GM23248 (cell line): ENCODE measurements around the gene PYGM.

Experiments used
- EZH2 ChIP-seq: fragments of 200-600 bp; sonication (generic); IDR thresholded peaks from 2 replicates; pipeline ENCODE4 v1.6.1; 2018; ENCODE audit warnings: antibody characterized with exemption, mild to moderate bottlenecking; ENCODE audit not compliant: insufficient read depth, poor library complexity, severe bottlenecking
- EZH2phosphoT487 ChIP-seq: fragments of 200-600 bp; sonication (generic); IDR thresholded peaks from 2 replicates; pipeline ENCODE4 v1.6.1; 2018; ENCODE audit warnings: antibody characterized with exemption, moderate library complexity, mild to moderate bottlenecking, low read depth; ENCODE audit not compliant: insufficient read depth

DNA sequence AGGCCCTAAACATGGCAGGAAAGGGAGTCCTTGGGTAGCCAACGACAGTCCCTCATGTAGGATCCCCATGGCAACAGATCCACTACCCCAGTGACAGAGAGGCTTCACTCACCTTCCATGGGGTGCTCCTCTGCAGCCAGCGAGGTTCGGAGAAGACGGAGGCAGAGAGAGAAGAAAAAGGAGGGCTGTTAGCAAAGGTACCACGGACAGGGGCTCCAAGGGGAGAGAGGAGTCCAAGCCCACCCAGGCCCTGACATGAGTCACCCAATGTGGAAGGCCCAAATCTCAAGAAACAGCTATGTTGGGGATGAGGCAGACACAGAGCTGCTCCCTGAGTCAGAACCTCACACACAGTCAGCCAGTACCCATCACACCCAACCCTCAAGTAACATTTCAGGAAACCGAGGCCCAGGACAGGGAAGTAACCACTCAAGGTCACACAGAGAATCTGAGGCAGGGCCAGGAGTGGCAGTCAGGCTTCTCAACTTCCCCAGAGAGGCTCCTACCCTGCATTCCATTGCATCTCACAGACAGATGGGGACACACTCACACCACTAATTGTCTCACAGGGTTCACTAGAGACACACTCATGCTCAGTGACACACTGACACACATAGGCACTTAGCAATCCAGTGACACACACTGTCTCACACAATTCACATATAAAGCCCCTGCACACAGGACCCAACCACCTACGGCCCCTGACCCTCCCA lies 62.0 kb downstream of the PYGM start:
- TF ChIP-seq EZH2phosphoT487 (no peak), EZH2 (no peak)
